Osteoblast (primary cell): ENCODE data around the gene CTBP2. TPM values are rescaled to one million over a fixed set of nuclear protein-coding genes. Genes with fewer than 3 reads are reported as not detected.

Experiments
- DNase-seq: peaks from one replicate; pipeline ENCODE4 v3.0.0; 2011; ENCODE audit warnings: low spot score, mixed read lengths; ENCODE audit not compliant: insufficient read length; ENCODE audit errors: missing footprints
- H2AFZ ChIP-seq: 2 replicates; pipeline ENCODE4 v1.6.0; 2011; ENCODE audit warnings: mild to moderate bottlenecking, low read length
- H3K27ac ChIP-seq: 2 replicates; pipeline ENCODE4 v1.5.1; 2011; ENCODE audit warnings: mild to moderate bottlenecking, low read depth, low read length, moderate library complexity
- H3K27me3 ChIP-seq: 2 replicates; pipeline ENCODE4 v1.6.0; 2012; ENCODE audit warnings: mild to moderate bottlenecking, control low read depth, inconsistent platforms, low read length, moderate library complexity; ENCODE audit not compliant: insufficient read depth
- H3K36me3 ChIP-seq: 2 replicates; pipeline ENCODE4 v1.5.1; 2011; ENCODE audit warnings: mild to moderate bottlenecking, low read length, control low read depth, moderate library complexity; ENCODE audit not compliant: insufficient read depth
- H3K4me1 ChIP-seq: 2 replicates; pipeline ENCODE4 v1.5.1; 2011; ENCODE audit warnings: mild to moderate bottlenecking, low read length, control low read depth, moderate library complexity; ENCODE audit not compliant: insufficient read depth
- H3K4me2 ChIP-seq: 2 replicates; pipeline ENCODE4 v1.6.0; 2011; ENCODE audit warnings: mild to moderate bottlenecking, low read length; ENCODE audit not compliant: insufficient read depth
- H3K4me3 ChIP-seq: fragments of 200-600 bp; sonication (generic); 3 replicates; pipeline ENCODE4 v1.5.1; 2012; ENCODE audit warnings: mild to moderate bottlenecking, low read length, inconsistent platforms; ENCODE audit not compliant: insufficient read depth
- H3K79me2 ChIP-seq: 2 replicates; pipeline ENCODE4 v1.6.0; 2012; ENCODE audit warnings: mild to moderate bottlenecking, low read length, control low read depth, inconsistent platforms; ENCODE audit not compliant: insufficient read depth
- H3K9me3 ChIP-seq: 2 replicates; pipeline ENCODE4 v1.5.1; 2011; ENCODE audit warnings: low read depth, low read length, control low read depth
- H4K20me1 ChIP-seq: 2 replicates; pipeline ENCODE4 v1.6.0; 2012; ENCODE audit warnings: mild to moderate bottlenecking, low read length, control low read depth; ENCODE audit not compliant: insufficient read depth
- total RNA-seq: library from RNA; depleted of rRNA; stranded (reverse); fragments of >200 nt; gene quantifications from 2 replicates; pipeline ENCODE4 v1.2.3, GENCODE V29; 2012
- TF ChIP-seq, protein P1 (sequence below): IDR thresholded peaks from 2 replicates; pipeline ENCODE4 v1.5.1; 2011; ENCODE audit warnings: mild to moderate bottlenecking, low read depth, low read length, moderate library complexity; ENCODE audit errors: extremely low read depth

Gene CTBP2
- total RNA-seq, 1 donor: 65.9 TPM

GRCh38 chr10:125190946-125191345, 30.6 kb upstream of the CTBP2 start:
- Histone ChIP-seq H3K79me2 (no peaks in the 10 kb centered on the region), H3K4me1 (no peaks in the 10 kb centered on the region), H3K9me3 (no peaks in the 10 kb centered on the region), H3K36me3 (no peaks in the 10 kb centered on the region), H3K4me2 (no peak overlapping the region), H2AFZ (no peak overlapping the region), H3K27ac (no peak overlapping the region), H4K20me1 (no peaks in the 10 kb centered on the region), H3K27me3 (peaks cover 3% of the 10 kb centered on the region), H3K4me3 (no peak overlapping the region)
- TF ChIP-seq, protein P1, sequence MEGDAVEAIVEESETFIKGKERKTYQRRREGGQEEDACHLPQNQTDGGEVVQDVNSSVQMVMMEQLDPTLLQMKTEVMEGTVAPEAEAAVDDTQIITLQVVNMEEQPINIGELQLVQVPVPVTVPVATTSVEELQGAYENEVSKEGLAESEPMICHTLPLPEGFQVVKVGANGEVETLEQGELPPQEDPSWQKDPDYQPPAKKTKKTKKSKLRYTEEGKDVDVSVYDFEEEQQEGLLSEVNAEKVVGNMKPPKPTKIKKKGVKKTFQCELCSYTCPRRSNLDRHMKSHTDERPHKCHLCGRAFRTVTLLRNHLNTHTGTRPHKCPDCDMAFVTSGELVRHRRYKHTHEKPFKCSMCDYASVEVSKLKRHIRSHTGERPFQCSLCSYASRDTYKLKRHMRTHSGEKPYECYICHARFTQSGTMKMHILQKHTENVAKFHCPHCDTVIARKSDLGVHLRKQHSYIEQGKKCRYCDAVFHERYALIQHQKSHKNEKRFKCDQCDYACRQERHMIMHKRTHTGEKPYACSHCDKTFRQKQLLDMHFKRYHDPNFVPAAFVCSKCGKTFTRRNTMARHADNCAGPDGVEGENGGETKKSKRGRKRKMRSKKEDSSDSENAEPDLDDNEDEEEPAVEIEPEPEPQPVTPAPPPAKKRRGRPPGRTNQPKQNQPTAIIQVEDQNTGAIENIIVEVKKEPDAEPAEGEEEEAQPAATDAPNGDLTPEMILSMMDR: no peak
- no peak for DNase-seq

- no peak for DNase-seq
- Histone ChIP-seq H2AFZ (no peak overlapping the region), H3K36me3 (no peaks in the 10 kb centered on the region), H4K20me1 (no peaks in the 10 kb centered on the region), H3K4me1 (no peaks in the 10 kb centered on the region), H3K4me3 (no peak overlapping the region), H3K9me3 (no peaks in the 10 kb centered on the region), H3K27ac (no peak overlapping the region), H3K79me2 (no peaks in the 10 kb centered on the region), H3K4me2 (no peak overlapping the region), H3K27me3 (peaks cover 3% of the 10 kb centered on the region)
- TF ChIP-seq, protein P1: no peak
These were observed 30.1 kb upstream of the CTBP2 start for GRCh38 chr10:125190414-125190813.

- H3K36me3 ChIP-seq: no peaks in the 10 kb centered on the region
- H4K20me1 ChIP-seq: no peaks in the 10 kb centered on the region
- no peaks in the 10 kb centered on the region for H3K79me2 ChIP-seq
- no peak overlapping the region for H2AFZ ChIP-seq
- H3K27me3 ChIP-seq: peaks cover 3% of the 10 kb centered on the region
- TF ChIP-seq, protein P1: no peak
- no peak for DNase-seq
- H3K4me3 ChIP-seq: no peak overlapping the region
- no peak overlapping the region for H3K27ac ChIP-seq
- H3K9me3 ChIP-seq: no peaks in the 10 kb centered on the region
- no peak overlapping the region for H3K4me2 ChIP-seq
- no peaks in the 10 kb centered on the region for H3K4me1 ChIP-seq
These were observed 28.8 kb upstream of the CTBP2 start for GRCh38 chr10:125189162-125189561.

- Histone ChIP-seq H3K4me3 (no peak overlapping the region), H3K27ac (no peak overlapping the region), H2AFZ (no peak overlapping the region), H3K4me1 (no peaks in the 10 kb centered on the region), H4K20me1 (no peaks in the 10 kb centered on the region), H3K36me3 (no peaks in the 10 kb centered on the region), H3K4me2 (no peak overlapping the region), H3K27me3 (peaks cover 3% of the 10 kb centered on the region), H3K9me3 (no peaks in the 10 kb centered on the region), H3K79me2 (no peaks in the 10 kb centered on the region)
- no peak for DNase-seq
- TF ChIP-seq, protein P1: no peak
These were observed 27.2 kb upstream of the CTBP2 start for GRCh38 chr10:125187238-125188194.
